ENCODE measurements around the gene URGCP. TPM values are rescaled to one million over a fixed set of nuclear protein-coding genes. Genes with fewer than 3 reads are reported as not detected.
"Not testable (repeated sequence)": the region's sequence is repeated elsewhere in the genome, so short reads cannot be mapped to it uniquely, and the experiment has no call there.

URGCP gene
- total RNA-seq, 2 donors from 2014 or later = 15.6 to 22.1 TPM

- no peak for TF ChIP-seq CTCF (IDR thresholded peaks at IDR 0.05)
- TF ChIP-seq POLR2A (IDR thresholded peaks at IDR 0.05) = peak in 1 of 3 donors; percentile 28
- H3K27me3 ChIP-seq = no peaks in the 10 kb centered on the region
- H3K27ac ChIP-seq = peak overlapping the region; percentile 34 to 91 (median 85)
- intact Hi-C loops (cut with DNase I) = no loop called here
- H3K4me1 ChIP-seq = peaks cover 37% of the 10 kb centered on the region
- 24 to 31% methylated on average over 5 to 8 of the region's 8 CpGs for WGBS, 2 donors
- peak overlapping the region; percentile 20 to 38 for H3K4me3 ChIP-seq
- H3K36me3 ChIP-seq (replicated peaks in 1 of 2; ENCODE audit: insufficient read depth in 1 of 2, low read depth in 2 of 2) = no peaks in the 10 kb centered on the region
- peak; percentile 37 to 57 (median 50) for DNase-seq
- peak; percentile 51 for ATAC-seq
- no peaks in the 10 kb centered on the region for H3K9me3 ChIP-seq
Observed at GRCh38 chr7:43905209-43905946, 1.0 kb downstream of the URGCP start.

DNA sequence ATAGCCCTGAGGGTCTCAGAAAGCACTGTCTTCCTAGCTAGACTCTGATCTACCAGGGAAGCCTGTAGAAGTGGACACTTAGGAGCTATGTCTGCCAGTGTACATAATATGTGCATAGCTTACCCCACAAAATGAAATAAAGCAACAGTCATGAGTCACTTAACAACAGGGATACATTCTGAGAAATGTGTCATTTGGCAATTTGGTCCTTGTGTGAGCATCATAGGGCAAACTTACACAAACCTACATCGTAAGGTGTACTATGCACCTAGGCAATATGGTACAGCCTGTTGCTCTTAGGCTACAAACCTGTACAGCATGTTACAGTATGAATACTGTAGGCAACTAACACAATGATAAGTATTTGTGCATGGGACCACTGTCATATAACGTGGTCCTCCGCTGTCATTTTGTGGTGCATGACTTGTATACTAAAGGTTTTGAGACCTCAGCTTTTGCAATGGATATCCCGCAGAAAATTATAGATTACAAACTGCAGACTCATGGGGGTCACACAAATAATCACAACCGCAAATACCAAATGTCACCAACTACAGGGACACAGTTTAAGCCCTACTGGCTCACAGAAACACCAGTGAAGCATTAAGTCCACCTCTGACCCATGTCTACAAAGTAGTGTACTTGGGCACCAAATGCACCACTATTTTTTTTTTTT lies 1.7 kb downstream of the URGCP start:
- DNase-seq = no peak
- Histone ChIP-seq H3K36me3 (replicated peaks in 1 of 2; ENCODE audit: insufficient read depth in 1 of 2, low read depth in 2 of 2) (no peaks in the 10 kb centered on the region), H3K27me3 (no peaks in the 10 kb centered on the region), H3K4me1 (peaks cover 37% of the 10 kb centered on the region), H3K27ac (peak overlapping the region in 3 of 4 donors; percentile 83 to 91 (median 87)), H3K9me3 (no peaks in the 10 kb centered on the region), H3K4me3 (no peak overlapping the region)
- TF ChIP-seq CTCF (IDR thresholded peaks at IDR 0.05) = no peak
- no peak for TF ChIP-seq POLR2A (IDR thresholded peaks at IDR 0.05)
- ATAC-seq = no peak
- intact Hi-C loops (cut with DNase I) = no loop called here
- WGBS, 2 donors = 86 to 91% methylated on average over 5 of the region's 5 CpGs

GRCh38 chr7:43902542-43903054 lies 3.8 kb downstream of the URGCP start:
- H3K4me3 ChIP-seq = no peak overlapping the region
- H3K36me3 ChIP-seq (replicated peaks in 1 of 2; ENCODE audit: insufficient read depth in 1 of 2, low read depth in 2 of 2) = no peaks in the 10 kb centered on the region
- H3K9me3 ChIP-seq = no peaks in the 10 kb centered on the region
- DNase-seq = no peak
- TF ChIP-seq CTCF (IDR thresholded peaks at IDR 0.05) = no peak
- TF ChIP-seq POLR2A (IDR thresholded peaks at IDR 0.05) = no peak
- no peak for ATAC-seq
- no peak overlapping the region for H3K27ac ChIP-seq
- intact Hi-C loops (cut with DNase I) = no loop called here
- peaks cover 37% of the 10 kb centered on the region for H3K4me1 ChIP-seq
- no peaks in the 10 kb centered on the region for H3K27me3 ChIP-seq
- WGBS, 2 donors = 86 to 94% methylated on average over 5 of the region's 5 CpGs

DNA sequence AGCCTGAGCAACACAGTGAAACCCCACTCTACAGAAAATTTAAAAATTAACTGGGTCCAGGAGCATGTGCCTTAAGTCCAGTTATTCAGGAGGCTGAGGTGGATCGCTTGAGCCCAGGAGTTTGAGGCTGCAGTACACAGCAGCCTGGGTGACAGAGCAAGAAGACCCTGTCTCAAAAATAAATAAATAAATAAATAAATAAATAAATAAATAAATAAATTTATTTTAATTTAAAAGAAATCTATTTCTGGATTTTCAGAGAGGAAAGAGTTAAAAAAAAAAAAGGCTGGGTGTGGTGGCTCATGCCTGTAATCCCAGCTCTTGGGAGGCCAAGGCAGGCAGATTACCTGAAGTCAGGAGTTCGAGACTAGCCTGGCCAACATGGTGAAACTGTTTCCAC lies 7.8 kb downstream of the URGCP start:
- intact Hi-C loops (cut with DNase I); H3K27ac ChIP-seq; ATAC-seq; H3K4me3 ChIP-seq; H3K36me3 ChIP-seq (replicated peaks in 1 of 2; ENCODE audit: insufficient read depth in 1 of 2, low read depth in 2 of 2); DNase-seq; H3K27me3 ChIP-seq; H3K9me3 ChIP-seq: not testable (repeated sequence)
- 94 to 100% methylated on average over 2 of the region's 2 CpGs for WGBS, 2 donors
- peaks cover 10% of the 10 kb centered on the region for H3K4me1 ChIP-seq

DNA sequence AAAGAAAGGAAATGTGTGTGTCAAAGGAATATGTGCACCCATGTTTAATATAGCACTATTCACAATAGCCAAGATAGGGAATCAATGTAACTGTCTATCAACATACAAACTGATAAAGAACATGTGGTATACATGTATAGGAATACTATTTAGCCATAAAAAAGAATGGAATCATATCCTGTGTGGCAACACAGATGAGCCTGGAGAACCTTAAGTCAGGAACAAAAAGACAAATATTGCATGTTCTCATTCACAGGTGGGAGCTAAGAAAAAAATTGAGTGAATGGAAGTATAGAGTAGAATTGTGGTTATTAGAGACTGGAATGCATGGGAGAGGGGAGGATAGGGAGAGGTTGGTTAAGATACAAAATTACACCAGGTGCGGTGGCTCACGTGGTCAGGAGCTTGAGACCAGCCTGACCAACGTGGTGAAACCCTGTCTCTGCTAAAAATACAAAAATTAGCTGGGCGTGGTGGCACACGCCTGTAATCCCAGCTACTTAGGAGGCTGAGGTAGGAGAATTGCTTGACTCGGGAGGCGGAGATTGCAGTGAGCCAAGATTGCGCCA lies 10.5 kb downstream of the URGCP start:
- DNase-seq (no peak), ATAC-seq (no peak)
- H3K27me3 ChIP-seq = no peaks in the 10 kb centered on the region
- 89 to 90% methylated on average over 8 of the region's 8 CpGs for WGBS, 2 donors
- no peak for TF ChIP-seq POLR2A (IDR thresholded peaks at IDR 0.05)
- TF ChIP-seq CTCF (IDR thresholded peaks at IDR 0.05) = no peak
- H3K36me3 ChIP-seq (replicated peaks in 1 of 2; ENCODE audit: insufficient read depth in 1 of 2, low read depth in 2 of 2) = no peaks in the 10 kb centered on the region
- H3K4me3 ChIP-seq = no peak overlapping the region
- no peaks in the 10 kb centered on the region for H3K9me3 ChIP-seq
- intact Hi-C loops (cut with DNase I) = no loop called here
- H3K27ac ChIP-seq = no peak overlapping the region
- peaks cover 27% of the 10 kb centered on the region for H3K4me1 ChIP-seq
